ENCODE measurements around the gene TCAIM.
"Not testable (repeated sequence)": the region's sequence is repeated elsewhere in the genome, so short reads cannot be mapped to it uniquely, and the experiment has no call there.

Gene TCAIM

GRCh38 chr3:44416031-44417030 is 77.8 kb downstream of the TCAIM start:
- DNase-seq (ENCODE audit: low spot score) = no peak

GRCh38 chr3:44418118-44418517 is 79.6 kb downstream of the TCAIM start:
- DNase-seq (ENCODE audit: low spot score) = not testable (repeated sequence)

- no peak for DNase-seq (ENCODE audit: low spot score)
These were observed 80.0 kb downstream of the TCAIM start for GRCh38 chr3:44418549-44418948.

DNA sequence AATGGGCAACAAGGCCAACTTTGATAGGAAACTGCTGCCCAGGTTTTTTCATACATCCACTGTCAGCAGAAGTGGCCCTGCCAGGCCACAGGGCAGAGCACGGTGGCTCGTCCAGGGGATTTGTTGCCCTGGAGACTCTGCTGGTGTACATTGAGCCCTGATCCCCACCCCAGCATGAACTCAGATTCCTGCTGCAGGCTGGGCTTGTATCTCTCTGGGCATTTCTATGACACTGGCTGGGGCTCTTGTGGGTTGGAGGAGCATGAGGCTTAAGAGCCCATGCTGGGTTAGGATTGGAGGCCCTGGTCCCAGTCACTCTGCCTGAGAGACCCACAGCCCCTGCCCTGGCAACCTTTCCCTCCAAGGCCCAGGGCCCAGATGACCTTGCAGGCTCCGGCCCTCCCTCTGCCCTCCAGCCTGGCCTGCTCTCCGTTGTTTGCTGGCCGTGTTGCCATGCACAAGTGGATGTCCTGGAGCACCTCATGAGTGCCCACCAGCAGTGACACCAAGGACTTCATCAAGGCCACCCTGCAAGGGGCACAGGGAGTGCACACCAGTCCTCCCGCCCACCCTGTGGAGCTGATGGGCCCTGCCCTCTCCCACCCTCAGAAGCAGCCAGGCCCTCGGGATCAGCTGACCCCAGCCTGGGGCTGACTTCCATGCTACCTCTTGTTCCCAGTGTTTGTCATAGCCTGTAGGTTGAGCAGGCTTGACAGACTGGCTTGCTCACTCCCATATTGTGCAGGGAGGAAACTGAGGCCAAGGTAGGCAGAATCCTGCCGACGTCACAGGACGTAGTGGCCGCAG is 80.8 kb downstream of the TCAIM start:
- DNase-seq (ENCODE audit: low spot score) = no peak

DNA sequence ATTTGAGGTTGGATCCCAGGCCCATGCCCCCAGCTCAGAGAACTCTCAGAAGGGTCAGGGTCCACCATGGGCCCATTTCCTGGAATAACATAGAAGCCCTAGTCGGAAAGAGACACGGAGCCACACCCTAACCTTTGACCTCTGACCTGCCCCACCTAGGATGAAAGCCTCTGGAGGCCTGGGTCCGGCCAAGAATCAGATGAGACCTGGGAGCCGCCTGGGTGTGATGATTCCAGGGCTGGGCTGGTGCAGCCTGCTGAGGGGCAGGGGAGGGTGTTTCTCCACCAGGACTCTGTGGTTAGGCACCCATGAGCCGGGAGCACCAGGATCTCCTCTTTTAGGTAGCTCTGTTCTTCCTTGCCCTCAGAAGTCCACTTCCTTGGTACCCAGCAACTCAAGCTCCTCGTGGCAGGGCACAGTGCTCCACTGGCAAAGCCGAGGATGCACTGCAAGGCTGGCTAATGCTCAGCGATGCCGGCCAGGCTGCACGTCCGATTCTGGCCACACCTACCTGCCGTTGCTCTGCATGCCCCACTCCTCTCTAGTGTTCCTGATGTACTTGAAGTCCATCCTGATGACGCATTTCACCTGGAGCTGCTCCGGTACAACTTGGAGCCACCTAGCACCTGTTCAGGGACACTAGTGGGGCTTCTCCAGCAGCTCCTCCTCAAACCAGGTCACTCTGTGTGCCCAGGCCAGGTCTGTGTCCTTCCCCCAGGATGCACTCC is 81.5 kb downstream of the TCAIM start:
- no peak for DNase-seq (ENCODE audit: low spot score)

DNA sequence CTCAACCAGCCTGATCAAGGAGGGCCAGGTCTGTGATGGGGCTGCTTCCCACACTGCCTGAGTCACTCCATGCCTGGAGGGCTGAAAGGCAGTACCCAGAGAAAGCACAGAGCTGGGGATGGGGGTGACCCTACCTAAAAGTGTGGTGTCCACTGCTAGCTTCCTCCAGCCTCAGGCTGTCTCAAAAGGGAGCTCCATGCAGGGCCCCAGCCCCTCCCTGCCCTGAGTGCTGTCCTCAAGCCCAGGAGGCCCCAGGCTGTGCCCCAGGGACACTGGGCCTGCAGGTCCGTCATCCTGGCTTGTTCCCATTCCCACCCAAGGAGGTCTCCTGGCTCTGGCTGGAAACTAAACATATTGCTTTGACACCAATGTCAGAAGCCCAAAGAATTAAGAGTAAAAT is 82.1 kb downstream of the TCAIM start:
- no peak for DNase-seq (ENCODE audit: low spot score)

DNA sequence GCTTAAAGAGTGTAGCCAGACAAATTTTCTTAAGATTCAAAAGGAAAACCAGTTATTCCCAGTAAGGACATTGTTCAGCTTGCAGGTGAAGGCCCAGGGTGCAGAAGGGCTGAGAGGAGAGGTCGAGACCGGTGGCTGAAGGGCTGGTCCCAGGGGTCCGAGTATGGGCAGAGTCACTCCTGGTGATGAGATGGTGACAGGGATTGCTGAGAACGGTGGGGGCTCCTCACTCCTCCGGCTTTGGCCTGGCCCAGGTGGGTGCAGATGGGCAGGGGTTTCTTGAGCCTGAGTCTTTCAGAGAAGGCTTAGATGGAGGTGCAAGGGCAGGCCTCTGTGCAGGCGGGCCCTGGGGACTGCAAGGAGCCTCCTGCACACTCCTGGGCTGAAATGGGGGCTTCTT is 82.7 kb downstream of the TCAIM start:
- DNase-seq (ENCODE audit: low spot score) = no peak

- DNase-seq (ENCODE audit: low spot score) = no peak
These were observed 86.2 kb downstream of the TCAIM start for GRCh38 chr3:44424758-44425157.

DNA sequence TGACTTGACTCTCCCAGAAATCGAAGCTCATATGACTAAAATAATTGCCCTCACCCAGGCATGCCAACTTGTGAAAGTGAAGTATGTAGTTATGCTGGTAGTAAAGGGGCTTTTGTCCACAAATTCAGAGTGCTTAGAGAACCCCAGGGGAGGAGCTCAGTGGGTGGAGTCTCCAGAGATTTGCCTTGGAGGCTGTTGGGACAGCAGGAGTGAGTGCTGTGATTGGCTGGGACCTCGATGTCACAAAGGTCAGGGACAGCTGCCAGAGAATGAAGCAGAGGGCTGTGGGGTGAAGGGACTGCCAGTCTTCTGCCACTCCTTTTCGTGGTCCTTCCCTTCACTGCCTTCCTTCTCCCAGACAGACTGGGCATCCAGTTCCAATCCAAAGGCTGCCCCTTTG is 89.1 kb downstream of the TCAIM start:
- no peak for DNase-seq (ENCODE audit: low spot score)

GRCh38 chr3:44428910-44429309 is 90.3 kb downstream of the TCAIM start:
- no peak for DNase-seq (ENCODE audit: low spot score)

DNA sequence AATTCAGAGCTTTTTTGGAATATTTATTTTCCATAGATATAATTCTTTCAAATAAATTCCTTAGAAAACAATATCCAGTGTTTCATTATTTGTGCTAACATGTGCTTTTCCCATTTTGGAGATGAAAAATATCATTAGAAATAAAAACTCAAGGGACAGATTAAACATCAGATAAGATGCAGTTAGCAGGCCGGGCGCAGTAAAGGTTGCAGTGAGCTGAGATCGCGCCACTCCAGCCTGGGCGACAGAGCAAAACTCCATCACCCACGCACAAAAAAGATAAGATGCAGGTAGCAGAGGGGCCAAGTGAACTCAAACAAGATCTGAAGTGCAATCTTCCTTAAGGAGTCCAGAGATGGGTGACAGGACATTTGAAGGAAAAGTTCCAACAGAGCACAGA is 90.9 kb downstream of the TCAIM start:
- DNase-seq (ENCODE audit: low spot score) = no peak

DNA sequence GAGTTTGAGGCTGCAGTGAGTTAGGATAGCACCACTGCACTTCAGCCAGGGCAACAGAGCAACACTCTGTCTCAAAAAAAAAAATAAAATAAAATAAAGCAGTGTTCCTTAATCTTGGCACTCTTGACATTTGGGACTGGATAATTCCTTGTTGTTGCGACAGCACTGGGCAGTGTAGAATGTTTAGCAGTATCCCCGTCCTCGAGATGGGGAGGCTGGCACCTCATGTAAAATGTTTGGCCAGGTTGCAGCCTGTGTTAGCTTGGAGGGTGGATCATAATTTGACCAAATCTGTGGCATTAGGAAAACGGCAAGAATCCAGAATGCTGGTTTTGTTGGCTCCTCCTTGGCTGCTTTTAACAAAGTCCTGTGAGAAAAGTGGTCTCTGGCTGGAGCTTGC is 91.9 kb downstream of the TCAIM start:
- DNase-seq (ENCODE audit: low spot score) = no peak

GRCh38 chr3:44434834-44435510 is 96.4 kb downstream of the TCAIM start:
- DNase-seq (ENCODE audit: low spot score) = no peak

DNA sequence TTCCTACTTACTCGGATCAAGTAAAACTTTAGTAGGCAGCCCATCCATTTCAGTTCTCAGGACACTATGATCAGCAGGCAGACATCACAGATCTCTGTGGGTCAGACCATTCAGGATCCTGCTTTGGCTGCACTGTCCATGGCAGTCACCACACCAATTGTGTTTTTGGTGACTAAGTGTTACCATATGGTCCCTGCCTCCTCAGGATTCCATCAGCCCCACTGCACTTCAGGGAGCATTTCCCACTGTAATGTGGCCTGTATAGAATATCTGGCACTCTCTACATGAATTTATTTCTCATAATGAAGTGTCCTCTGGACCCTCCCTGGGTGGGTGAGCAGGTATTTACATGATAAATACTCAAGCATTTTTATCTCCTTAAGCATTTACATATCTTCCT is 97.6 kb downstream of the TCAIM start:
- DNase-seq (ENCODE audit: low spot score) = no peak

DNA sequence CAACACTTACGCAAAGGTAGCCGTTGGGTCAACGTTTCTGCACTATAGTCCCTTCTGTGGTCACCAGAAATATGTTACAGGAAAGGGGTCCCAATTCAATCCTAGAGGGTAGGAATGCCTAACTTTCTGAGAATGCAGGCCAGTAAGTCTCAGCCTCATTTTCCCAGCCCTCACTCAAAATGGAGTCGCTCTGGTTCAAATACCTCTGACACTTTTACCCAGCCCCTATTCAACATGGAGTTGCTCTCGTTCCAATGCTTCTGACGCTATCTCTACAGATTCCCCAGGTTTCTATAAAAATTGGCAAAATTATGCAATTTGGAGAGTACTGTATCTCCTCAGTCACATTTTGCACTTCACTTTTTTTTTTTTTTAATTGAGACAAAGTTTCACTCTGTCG is 99.2 kb downstream of the TCAIM start:
- DNase-seq (ENCODE audit: low spot score) = no peak

DNA sequence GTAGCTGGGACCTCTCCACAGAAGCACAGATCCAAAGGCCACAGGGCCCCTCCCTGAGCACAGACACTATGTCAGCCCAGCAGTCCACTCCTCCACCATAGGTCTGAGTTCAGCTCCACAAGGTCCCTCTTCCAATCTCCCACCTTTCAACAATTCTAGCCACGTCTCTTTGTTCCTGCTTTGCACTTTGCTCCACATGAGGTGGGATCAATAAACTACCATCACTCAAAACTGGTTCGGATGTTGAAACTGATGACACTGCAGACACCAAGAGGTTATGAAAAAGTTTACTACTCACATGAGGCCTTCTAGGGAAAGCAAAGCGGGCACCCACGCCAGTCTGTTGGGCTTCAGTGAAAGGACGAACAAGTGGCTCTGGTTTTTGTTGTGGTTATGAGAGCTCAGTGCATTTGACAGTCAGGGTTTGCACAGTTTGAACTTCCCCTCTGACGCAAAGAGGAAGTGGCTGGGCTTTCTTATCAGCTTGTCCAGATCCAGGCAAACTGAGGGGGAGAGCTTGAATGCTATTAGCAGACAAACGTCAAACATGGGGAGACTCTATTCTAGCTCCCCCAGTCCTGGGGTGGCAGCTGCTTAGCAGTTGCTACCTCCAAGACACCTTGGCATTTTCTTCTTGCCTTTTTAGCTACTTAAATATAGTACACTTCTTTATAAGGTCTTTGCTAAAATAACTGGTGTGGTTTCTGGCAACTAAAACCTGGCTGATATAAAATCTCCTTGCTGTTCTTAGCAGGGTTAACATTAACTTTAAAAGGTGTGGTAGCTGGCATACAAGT is 101.1 kb downstream of the TCAIM start:
- DNase-seq (ENCODE audit: low spot score) = no peak

- no peak for DNase-seq (ENCODE audit: low spot score)
These were observed 104.2 kb downstream of the TCAIM start for GRCh38 chr3:44442596-44443309.

DNA sequence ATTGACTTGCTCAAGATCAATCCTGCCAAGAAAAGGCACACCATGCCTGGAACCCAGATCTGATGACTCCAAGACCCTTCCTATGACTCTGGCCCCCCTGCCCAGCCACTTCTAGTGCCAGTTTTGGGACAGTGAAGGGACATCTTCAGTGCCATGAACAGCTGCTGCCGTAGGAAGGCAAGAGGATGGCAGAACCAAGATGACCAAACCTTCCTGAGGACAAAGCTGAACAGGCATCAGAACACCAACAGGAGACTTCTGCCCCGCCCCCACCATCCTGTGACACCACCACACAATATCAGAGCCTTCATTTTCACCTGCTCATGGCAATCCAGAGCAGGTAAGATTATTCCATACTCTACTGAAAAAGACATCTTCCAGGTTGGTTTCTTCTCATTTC is 105.9 kb downstream of the TCAIM start:
- DNase-seq (ENCODE audit: low spot score) = no peak

DNA sequence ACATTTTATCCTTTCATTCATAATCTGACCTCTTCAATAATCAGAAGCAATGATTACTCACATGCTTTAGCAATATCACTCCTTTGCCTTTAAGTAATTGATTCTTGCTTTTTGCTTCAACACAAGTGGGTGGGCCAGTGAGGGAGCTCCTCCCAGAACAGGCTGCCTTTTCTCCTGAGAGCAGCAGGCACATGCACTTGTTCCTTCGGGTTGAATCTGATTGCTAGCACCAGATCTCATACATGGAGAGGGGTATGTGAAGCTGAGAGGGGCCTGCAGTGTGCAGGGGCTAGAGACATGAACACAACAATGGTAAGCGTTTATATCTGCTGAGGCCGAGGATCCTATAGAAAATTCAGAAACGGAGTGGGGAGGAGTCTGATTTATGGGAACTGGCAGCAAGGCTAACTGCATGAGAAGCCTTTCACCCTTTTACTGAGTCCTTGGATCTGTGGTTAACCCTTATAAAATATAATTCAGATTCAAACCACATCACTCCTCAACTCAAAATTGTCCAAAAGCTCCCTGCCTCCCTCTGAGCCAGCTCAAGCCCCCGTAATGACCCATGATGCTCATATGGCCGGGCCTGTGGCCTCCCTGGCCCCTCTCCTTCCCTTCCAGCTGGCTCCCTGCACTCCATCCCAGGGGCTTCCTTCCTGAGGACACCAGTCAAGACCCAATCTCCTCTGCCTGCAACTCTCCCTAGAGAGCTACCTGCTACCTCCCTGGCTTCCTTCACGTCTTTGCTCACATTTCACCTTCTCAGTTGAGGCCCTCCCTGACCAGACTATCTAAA is 106.5 kb downstream of the TCAIM start:
- DNase-seq (ENCODE audit: low spot score) = no peak
